ENCODE results near the gene SYT6.
"Not testable (repeated sequence)": the region's sequence is repeated elsewhere in the genome, so short reads cannot be mapped to it uniquely, and the experiment has no call there.

GRCh38 chr1:114058236-114058635 lies 95.4 kb downstream of the SYT6 start:
- TF ChIP-seq CTCF, POLR2A (IDR thresholded peaks at IDR 0.05): not testable (repeated sequence)
